Measurements from ENCODE around the gene DES.
A peak's percentile ranks its signal among the peaks of the same experiment; 100 is the strongest.
"Not testable (repeated sequence)": the region's sequence is repeated elsewhere in the genome, so short reads cannot be mapped to it uniquely, and the experiment has no call there.

DES gene

GRCh38 chr2:219400562-219400961 is 17.6 kb upstream of the DES start:
- no peak for FAIRE-seq

- no peak for FAIRE-seq
Observed at GRCh38 chr2:219401606-219402005, 16.6 kb upstream of the DES start.

GRCh38 chr2:219402665-219403515 is 15.3 kb upstream of the DES start:
- FAIRE-seq = peak; percentile 92

- FAIRE-seq = no peak
Observed at GRCh38 chr2:219403861-219404260, 14.3 kb upstream of the DES start.

GRCh38 chr2:219404291-219404910 is 13.8 kb upstream of the DES start:
- no peak for FAIRE-seq

GRCh38 chr2:219404954-219405353 is 13.2 kb upstream of the DES start:
- FAIRE-seq = no peak

GRCh38 chr2:219405451-219405850 is 12.7 kb upstream of the DES start:
- no peak for FAIRE-seq

- FAIRE-seq = no peak
Observed at GRCh38 chr2:219405958-219406860, 12.0 kb upstream of the DES start.

- no peak for FAIRE-seq
Observed at GRCh38 chr2:219406861-219407230, 11.3 kb upstream of the DES start.

GRCh38 chr2:219407343-219407742 is 10.8 kb upstream of the DES start:
- FAIRE-seq = not testable (repeated sequence)

- no peak for FAIRE-seq
Observed at GRCh38 chr2:219408204-219408603, 10.0 kb upstream of the DES start.

GRCh38 chr2:219408631-219409030 is 9.5 kb upstream of the DES start:
- no peak for FAIRE-seq

GRCh38 chr2:219409619-219410018 is 8.6 kb upstream of the DES start:
- no peak for FAIRE-seq

- no peak for FAIRE-seq
Observed at GRCh38 chr2:219410390-219410789, 7.8 kb upstream of the DES start.

- FAIRE-seq = no peak
Observed at GRCh38 chr2:219414857-219415256, 3.3 kb upstream of the DES start.

GRCh38 chr2:219415580-219416234 is 2.5 kb upstream of the DES start:
- no peak for FAIRE-seq

GRCh38 chr2:219416235-219416602 is 2.0 kb upstream of the DES start:
- FAIRE-seq = no peak

GRCh38 chr2:219416938-219417337 is 1.2 kb upstream of the DES start:
- FAIRE-seq = no peak

GRCh38 chr2:219417374-219417773 is 803 bp upstream of the DES start:
- FAIRE-seq = no peak

GRCh38 chr2:219419012-219419324 is 791 bp downstream of the DES start:
- no peak for FAIRE-seq

- FAIRE-seq = no peak
Observed at GRCh38 chr2:219419331-219420197, 1.4 kb downstream of the DES start.

GRCh38 chr2:219420687-219421086 is 2.5 kb downstream of the DES start:
- no peak for FAIRE-seq

Measured in islet of Langerhans (tissue), 1 donor.